GM19468 (cell line): Measurements from ENCODE around the gene SCARF1.

Experiments used
- ATAC-seq: cut with Tn5 transposase; IDR thresholded peaks from one replicate; pipeline ENCODE4 v1.9.1; 2021; ENCODE audit warnings: mild to moderate bottlenecking, moderate library complexity, moderate number of reproducible peaks; ENCODE audit not compliant: unreplicated experiment; ENCODE audit errors: extremely low read depth

SCARF1 gene

DNA sequence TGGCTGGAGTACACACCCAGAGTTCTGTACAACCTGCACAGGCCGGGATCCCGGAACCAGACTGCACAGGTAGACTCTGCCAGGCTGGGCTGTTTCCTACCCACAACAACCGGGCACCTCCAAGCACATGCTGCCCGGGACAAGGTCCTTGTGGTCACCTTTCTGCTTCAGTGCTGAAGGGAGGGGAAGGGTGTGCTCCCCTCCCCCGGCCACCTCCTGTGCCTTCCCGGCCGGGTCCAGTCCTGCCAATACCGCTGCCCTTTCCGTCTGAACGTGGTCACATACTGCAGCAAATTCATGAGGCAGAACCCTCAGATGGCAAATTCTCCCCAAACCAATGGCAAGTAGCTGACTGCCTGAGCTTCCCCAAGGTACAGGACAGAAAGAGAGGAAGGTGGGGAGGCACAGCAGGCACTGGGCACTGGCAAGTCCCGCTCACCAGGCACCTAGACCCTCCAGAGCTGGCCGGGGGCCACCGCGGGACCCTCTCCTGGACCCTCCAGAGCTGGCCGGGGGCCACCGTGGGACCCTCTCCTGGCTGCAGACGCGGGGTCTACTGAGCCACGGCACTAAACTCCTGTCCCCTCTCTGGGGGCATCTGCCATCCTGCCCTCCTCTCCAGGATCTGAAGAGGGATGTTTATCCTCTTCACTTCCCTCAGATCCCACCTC, 39.7 kb downstream of the SCARF1 start:
- ATAC-seq, result no peak

DNA sequence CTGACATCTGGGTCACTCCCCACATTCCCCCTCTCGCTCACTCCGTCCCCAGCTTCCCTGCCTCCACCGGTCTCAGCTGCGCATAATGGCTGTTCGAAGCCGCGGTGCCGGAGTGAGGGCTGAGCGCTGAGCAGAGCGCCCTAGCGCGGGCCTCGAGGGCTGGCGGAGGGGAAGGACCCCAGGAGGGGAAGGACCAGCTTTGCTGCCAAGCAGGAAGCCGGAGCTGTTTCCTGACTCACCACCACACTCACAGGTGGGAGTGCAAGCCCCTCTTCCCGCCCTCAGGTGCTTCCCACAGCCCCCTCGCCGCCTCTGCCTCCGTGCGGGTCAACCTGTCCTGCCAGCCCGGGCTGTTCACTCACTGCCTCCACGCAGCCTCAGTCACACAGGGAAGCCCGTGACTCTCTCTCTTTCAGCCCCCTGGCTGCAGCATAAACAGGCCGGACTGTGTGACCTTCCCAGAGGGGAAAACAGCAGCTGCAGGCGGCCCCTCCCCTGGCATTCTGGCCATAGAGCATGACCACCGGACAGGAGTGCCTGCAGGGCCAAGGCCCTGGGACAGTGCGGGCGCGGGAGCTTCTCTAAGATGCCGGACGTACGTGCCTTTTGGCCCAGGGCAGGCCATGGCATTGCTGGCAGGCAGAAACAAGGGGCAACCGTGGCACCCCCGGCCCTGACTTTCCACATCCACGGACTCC, 40.6 kb downstream of the SCARF1 start:
- ATAC-seq, result no peak

DNA sequence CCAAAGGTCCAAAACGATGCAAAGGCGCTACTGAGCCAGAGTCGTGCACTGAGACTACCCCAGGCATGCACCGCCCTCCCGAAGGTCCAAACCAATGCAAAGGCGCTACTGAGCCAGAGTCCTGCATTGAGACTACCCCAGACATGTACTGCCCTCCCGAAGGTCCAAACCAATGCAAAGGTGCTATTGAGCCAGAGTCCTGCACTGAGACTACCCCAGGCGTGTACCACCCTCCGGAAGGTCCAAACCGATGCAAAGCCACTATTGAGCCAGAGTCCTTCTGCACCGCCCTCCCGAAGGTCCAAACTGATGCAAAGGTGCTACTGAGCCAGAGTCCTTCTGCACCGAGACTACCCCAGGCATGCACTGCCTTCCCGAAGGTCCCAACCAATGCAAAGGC, 44.0 kb downstream of the SCARF1 start:
- ATAC-seq, result no peak

DNA sequence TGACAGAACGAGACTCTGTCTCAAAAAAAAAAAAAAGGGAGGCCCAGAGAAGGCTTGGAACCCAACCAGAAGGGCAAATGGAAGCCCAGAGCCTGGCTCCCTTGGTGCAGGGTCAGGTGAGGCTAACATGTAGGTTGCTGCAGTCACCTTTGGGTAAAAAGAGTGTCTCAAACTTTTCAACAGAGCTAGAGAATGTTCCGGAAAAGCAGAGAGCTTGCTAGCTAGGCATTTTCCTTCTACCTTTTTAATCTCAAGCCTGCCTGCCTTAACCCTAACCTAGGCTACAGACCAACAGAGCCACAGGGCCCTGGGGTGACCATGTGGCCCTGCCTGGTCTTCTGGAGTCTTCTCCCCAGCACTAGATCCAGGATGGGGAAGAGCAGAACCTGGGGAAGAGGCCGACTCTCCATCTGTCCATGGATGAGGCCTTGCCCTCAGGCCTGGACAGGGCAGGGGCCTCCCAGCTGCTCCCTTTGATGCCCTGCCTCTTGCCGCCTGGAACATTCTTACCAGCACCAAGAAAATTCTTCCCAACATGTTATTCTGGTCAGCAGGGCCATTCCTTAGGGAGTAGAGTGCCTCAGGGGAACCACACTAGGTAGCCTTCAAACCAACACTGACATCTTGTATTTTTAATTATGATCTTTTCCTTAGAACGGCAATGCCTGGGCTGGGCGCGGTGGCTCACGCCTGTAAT, 47.0 kb downstream of the SCARF1 start:
- no peak for ATAC-seq

DNA sequence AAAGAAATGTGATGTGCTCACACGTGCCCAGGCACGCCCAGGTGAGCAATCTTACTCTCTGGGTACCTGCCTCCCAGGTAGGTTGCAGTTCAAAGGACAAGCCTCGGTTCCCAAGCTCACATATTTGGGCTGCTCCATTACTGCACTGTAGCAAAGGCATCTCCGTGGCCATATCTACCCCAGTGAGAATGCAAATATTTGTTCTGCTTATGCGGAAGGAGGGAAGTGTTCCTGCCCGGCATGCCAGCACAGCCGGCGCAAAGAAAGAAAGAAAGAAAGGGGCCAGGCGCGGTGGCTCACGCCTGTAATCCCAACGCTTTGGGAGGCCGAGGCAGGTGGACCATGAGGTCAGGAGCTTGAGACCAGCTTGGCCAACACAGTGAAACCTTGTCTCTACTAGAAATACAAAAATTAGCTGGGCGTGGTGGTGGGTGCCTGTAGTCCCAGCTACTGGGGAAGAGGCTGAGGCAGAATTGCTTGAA, 47.6 kb downstream of the SCARF1 start:
- no peak for ATAC-seq

DNA sequence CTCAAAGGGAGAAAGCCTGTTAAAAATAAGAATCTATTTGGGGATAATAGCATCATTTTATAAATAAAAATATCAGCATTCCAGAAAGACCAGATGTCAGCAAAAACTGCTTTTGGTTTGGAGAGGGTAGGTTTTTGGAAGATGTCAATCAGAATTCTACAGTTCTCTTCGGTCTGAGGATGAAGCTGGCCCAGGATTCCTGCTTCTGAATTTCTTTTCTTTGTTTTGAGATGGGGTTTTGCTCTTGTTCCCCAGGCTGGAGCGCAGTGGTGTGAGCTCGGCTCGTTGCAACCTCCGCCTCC, 52.0 kb downstream of the SCARF1 start:
- no peak for ATAC-seq

DNA sequence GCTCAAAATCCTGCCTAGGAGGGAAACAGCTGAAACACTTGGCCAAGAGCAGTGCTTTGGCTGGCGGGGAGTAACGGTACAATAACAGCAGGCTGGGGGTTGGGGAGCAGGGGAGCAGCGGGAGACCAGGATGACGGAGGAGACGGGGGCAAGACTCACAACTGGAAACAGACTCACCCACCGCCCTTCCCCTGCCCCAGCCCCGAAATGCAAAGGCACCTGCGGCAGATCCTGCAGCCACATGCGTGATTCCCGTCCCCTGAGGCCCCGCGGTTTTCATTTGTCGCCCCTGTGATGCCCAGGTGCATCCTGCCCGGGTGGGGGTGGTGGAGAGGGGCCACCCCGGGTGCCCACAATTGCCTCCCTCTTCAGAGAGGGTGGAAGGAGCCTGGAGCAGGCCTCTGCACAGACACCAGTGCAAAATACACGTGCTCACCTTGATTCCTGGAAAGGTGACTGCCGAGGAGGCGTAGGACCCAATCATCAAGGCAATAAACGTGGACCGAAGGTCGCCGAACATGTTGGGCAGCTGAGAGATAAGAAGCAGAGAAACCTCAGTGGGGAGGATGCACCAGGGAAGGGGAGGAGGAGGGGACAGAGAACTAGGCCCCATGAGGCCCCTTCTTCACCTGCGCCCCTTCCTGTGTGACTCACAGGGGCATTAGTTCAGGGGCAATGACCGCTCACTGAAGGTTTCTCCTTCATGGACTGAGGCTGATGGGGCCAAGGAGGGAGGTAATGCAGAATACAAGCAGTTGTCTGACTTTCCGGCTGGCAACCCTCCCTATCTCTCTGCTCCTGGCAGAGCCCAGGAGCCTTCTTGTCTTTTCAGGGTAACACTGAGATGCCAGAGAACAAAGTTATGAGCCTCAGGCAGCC, 52.5 kb downstream of the SCARF1 start:
- ATAC-seq, result peak; percentile 25

DNA sequence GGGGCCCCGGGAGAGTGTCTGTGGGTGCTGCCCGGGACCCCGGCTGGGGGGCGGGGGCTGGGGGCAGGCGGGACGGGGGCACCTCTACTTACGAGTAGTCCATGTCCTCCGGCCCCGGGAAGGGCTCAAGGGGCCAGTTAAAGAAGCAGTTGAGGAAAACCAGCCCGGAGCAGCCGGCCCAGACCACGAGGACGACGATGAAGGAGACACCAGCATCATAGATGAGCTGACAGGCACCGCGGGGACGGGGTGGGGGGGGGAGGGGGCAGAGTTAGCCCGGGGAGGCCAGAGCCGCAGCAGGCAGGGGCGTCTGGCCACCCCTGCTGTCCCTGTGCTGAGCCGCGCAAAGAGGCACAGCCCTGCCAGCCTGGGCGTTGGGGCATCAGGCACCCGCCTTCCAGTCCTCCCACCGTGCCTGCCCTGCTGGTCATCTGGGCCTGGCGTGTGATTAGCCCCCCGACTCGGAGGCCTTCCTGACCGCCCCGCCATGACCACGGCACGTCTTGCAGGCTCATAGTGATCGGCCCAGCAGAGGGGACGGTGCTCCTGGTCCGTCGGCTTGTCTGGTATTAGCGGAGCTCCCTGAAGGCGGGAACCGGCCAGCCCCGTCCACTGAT, 54.0 kb downstream of the SCARF1 start:
- no peak for ATAC-seq

DNA sequence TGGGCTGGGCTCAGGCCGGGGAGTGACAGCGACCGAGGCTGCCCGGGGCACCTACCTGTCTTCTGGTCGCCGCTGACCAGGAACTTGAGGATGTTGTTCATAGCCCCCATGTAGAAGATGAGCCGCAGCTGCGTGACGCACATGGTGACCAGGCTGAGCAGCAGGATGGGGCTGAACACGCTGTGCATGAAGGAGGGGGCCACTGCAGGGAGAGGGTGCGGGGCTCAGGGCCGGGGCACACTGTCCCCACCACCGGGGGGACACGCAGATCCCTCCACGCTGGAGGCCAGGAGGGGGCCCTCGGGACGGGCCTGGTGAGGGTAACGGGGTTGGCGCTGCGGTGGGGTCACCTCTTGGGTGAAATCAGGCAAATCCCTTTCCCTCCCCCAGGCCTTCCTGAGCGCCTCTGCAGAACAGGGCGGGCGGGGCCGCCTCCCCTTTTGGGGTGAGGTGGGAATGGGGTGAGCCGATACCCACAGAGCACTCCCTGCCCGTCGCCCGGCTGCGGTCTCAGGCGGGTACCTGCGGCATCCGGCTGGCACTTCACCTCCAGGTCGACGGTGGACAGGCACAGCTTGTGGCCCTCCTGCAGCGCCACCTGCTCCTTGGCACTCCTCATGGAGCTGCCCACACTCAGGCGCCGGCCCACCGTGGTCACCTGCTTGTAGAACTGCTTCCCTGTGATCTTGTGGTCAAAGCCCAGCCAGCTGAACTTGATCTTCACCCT, 54.6 kb downstream of the SCARF1 start:
- no peak for ATAC-seq

DNA sequence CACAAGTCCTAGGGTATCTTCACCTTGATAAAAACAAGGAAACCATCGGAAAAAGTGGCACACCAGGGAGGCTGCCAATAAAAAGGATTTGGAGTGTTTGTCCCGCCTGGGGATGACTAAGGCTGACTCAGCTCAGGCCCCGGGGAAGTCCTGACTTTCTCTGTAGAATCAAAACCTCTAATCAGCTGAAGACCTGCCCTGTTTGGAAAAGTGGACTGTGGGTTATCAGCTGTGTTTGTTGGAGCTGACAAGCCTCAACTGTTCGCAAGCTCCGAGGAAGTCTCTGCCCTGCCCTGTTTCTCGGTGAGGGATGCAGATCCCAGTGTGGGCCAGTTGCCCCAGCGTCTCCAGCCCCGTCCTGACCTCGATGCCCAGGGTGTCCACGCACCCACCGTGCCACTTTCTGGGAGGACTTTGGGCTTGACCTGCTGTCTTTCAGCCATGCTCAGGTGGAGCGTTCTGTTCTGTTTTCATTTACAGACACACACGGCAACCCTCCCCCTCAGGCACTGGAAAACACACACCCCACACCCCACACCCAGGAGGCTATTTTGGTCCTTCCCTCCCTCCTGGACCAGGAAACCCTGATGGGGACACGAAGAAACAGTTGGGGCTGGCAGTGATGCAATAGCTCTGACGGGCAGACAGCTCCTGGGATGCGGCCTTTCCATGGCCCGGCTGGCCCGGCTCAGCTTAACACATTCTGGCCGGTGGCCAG, 55.3 kb downstream of the SCARF1 start:
- no peak for ATAC-seq

DNA sequence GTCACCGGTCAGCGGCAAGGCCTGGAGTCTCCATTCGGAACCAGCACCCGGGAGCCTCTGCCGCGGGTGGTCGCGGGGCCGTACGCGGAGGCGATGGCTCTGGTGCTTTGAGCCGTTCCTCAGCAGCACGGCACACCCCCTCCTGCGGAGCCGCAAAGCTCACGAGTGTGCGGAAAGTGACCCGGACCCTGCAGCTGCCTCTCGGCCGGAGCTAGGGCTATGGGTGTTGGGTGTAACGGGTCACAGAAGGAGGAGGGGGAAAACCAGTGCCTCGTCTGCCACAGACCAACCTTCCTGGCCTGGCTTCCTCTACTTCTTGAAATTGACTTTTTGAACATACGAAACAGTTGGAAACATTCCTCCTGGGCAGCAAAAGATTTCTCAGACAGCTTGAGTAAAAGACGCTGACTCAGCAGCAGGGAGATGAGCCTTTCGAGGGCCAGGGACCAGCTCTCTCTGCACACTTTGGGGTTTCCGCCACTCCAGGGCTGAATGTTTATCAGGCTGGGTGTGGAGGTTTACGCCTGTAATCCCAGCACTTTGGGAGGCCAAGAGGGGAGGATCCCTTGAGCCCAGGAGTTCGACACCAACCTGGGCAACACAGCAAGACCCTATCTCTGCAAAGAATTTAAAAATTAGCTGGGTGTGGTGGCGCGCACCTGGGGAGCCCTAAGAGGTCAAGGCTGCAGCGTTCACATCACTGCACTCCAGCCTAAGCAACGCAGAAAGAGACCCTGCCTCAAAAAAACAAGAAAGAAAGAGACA, 56.5 kb downstream of the SCARF1 start:
- ATAC-seq, result no peak

DNA sequence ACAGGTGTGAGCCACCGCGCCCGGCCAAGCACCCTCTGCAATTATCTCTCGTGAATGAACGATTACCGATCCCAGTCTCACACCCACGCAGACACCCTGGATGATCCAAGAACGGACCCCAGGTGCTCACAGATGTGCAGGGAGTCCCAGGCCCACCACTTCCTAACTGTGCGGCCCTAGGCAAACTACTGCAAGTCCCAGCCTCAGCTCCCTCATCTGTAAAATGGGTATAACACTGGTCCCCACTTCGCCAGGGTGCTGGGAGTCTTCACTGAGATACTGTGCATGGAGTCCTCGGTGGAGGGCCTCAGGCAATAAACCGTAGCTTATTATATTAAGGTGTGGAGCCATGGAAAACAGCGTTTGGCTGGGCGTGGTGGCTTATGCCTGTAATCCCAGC, 61.4 kb downstream of the SCARF1 start:
- no peak for ATAC-seq
